ENCODE results near the gene RAB1B.

The RAB1B gene

DNA sequence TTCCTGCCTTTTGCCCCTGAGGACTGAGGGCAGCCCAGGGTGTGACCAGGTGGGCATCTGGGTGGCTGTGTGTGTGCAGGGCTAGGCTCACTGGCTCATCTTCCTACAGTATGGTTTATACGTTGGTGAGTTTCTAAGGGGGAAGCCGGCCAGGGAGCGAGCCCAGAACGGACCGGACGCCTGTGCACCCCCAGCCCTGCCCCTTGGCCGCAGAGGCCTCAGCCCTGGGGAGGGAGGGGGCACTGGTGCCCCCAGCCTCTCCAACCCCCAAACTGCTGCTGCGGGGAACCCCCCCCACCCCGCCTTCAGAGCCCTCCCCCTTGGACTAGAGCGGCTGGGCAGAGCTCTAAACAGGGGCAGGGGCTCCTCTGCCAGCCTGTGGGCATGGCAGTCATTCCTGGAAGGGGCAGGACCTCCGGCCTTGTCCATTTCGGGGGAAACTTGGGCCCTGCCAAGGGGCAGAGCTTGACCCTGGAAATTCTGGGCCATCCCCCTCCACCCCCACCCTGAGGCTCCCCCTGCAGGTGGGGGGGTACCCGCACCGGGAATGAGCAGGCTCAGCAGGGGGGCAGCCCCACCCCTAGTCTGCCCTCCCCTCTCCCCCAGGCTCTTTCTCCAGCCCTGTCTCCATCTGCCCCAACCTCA, 15.1 kb downstream of the RAB1B start:
- no peak for TF ChIP-seq EZH2 (IDR thresholded peaks at IDR 0.05; ENCODE audit: borderline replicate concordance, low read depth, low read length, severe bottlenecking)
- TF ChIP-seq, protein P1, sequence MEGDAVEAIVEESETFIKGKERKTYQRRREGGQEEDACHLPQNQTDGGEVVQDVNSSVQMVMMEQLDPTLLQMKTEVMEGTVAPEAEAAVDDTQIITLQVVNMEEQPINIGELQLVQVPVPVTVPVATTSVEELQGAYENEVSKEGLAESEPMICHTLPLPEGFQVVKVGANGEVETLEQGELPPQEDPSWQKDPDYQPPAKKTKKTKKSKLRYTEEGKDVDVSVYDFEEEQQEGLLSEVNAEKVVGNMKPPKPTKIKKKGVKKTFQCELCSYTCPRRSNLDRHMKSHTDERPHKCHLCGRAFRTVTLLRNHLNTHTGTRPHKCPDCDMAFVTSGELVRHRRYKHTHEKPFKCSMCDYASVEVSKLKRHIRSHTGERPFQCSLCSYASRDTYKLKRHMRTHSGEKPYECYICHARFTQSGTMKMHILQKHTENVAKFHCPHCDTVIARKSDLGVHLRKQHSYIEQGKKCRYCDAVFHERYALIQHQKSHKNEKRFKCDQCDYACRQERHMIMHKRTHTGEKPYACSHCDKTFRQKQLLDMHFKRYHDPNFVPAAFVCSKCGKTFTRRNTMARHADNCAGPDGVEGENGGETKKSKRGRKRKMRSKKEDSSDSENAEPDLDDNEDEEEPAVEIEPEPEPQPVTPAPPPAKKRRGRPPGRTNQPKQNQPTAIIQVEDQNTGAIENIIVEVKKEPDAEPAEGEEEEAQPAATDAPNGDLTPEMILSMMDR (IDR thresholded peaks at IDR 0.05; ENCODE audit: borderline replicate concordance, extremely low read depth, low read length, poor library complexity, severe bottlenecking), result peak; percentile 2

DNA sequence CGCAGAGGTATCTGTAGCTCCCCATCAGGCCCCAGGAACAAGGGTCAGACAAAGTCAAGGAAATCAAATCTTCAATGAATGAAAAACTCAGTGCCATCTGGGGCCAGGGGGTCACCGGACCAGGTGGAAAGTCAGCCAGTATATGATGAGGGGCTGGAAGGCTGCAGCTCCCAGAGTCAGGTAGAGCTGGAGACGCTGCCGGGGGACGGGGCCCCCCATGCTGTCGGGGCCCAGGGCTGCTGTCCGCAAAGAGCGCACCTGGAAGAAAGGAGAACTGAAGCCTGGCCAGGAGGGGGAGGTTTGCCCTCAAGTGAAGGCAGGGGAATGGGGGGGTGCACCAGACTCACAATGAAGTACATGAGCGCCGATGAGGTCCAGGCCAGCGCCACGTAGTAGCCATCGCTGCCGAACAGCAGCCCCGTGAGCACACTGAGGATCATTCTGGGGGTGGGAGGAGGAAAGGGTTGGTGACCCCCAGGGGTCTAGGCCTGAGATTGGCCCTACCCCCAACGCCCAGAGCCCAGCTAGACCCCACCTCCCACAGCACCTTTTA, 16.2 kb downstream of the RAB1B start:
- no peak overlapping the region for H3K4me2 ChIP-seq (ENCODE audit: insufficient read depth, low read length)
- H3K9ac ChIP-seq (ENCODE audit: low read depth, low read length), result no peak overlapping the region
- no peak overlapping the region for H3K27ac ChIP-seq (ENCODE audit: low read length)
- no peak overlapping the region for H2AFZ ChIP-seq (ENCODE audit: low read depth, low read length)
- ATAC-seq (ENCODE audit: insufficient read depth, low read depth) (no peak), DNase-seq (no peak)
- H4K20me1 ChIP-seq (ENCODE audit: insufficient read depth, low read length), result peaks cover 39% of the 10 kb centered on the region
- no peaks in the 10 kb centered on the region for H3K27me3 ChIP-seq (ENCODE audit: insufficient read depth, low read length, poor library complexity)
- H3K36me3 ChIP-seq (ENCODE audit: insufficient read depth, low read length), result no peaks in the 10 kb centered on the region
- H3K79me2 ChIP-seq (ENCODE audit: insufficient read depth, low read length), result peaks cover 14% of the 10 kb centered on the region
- no peak overlapping the region for H3K4me3 ChIP-seq (ENCODE audit: low read depth in 1 of 2, low read length in 2 of 2)
- TF ChIP-seq, protein P1 (IDR thresholded peaks at IDR 0.05; ENCODE audit: borderline replicate concordance, extremely low read depth, low read length, poor library complexity, severe bottlenecking), result no peak
- no peak for TF ChIP-seq EZH2 (IDR thresholded peaks at IDR 0.05; ENCODE audit: borderline replicate concordance, low read depth, low read length, severe bottlenecking)
- peaks cover 29% of the 10 kb centered on the region for H3K4me1 ChIP-seq (ENCODE audit: insufficient read depth, low read length)
- H3K9me3 ChIP-seq (ENCODE audit: insufficient read depth, low read length, severe bottlenecking), result no peaks in the 10 kb centered on the region

More for the DNA sequence above, 15.1 kb downstream of the RAB1B start:
- DNase-seq, result no peak
- Histone ChIP-seq H3K4me3 (ENCODE audit: low read depth in 1 of 2, low read length in 2 of 2) (no peak overlapping the region), H3K4me1 (ENCODE audit: insufficient read depth, low read length) (peaks cover 26% of the 10 kb centered on the region), H3K27me3 (ENCODE audit: insufficient read depth, low read length, poor library complexity) (no peaks in the 10 kb centered on the region), H3K9me3 (ENCODE audit: insufficient read depth, low read length, severe bottlenecking) (no peaks in the 10 kb centered on the region), H3K36me3 (ENCODE audit: insufficient read depth, low read length) (no peaks in the 10 kb centered on the region), H4K20me1 (ENCODE audit: insufficient read depth, low read length) (peaks cover 45% of the 10 kb centered on the region), H2AFZ (ENCODE audit: low read depth, low read length) (no peak overlapping the region), H3K4me2 (ENCODE audit: insufficient read depth, low read length) (no peak overlapping the region), H3K27ac (ENCODE audit: low read length) (no peak overlapping the region), H3K9ac (ENCODE audit: low read depth, low read length) (no peak overlapping the region), H3K79me2 (ENCODE audit: insufficient read depth, low read length) (peaks cover 12% of the 10 kb centered on the region)
- no peak for ATAC-seq (ENCODE audit: insufficient read depth, low read depth)

DNA sequence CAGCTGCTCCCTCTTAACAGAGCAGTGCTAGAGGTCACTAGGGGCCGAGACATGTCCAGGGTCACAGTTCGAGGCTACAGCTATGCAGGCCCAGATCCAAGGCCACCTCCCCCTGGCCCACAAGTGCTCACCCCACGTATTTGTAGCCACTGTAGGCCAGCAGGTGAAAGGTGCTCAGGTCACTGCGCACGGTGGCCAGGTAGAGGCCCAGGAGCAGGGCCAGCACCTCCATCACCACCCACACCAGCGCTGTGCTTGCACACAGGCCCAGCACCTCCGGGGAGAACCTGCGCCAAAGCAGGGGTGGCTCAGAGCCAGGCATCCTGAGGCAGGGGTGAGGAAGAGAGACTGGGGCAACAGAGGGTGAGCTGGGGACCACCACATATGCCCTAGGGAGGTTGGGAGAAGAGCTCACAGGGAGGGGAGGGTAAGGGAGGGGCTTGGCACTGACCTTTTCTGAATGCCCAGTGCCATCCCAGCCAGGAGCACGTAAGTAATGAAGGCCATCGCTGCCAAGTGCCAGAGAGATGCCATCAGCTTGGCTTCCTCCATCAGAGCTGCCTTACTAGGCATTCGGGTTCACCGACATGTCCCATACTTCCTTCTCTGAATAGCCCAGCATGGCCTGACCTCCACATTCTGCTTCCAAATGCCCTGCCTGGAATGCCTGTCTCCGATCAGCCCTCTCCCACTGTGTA, 17.0 kb downstream of the RAB1B start:
- H3K27ac ChIP-seq (ENCODE audit: low read length), result no peak overlapping the region
- no peak overlapping the region for H3K9ac ChIP-seq (ENCODE audit: low read depth, low read length)
- peaks cover 14% of the 10 kb centered on the region for H3K79me2 ChIP-seq (ENCODE audit: insufficient read depth, low read length)
- no peak overlapping the region for H3K4me3 ChIP-seq (ENCODE audit: low read depth in 1 of 2, low read length in 2 of 2)
- no peak overlapping the region for H2AFZ ChIP-seq (ENCODE audit: low read depth, low read length)
- H3K4me1 ChIP-seq (ENCODE audit: insufficient read depth, low read length), result peaks cover 37% of the 10 kb centered on the region
- TF ChIP-seq, protein P1 (IDR thresholded peaks at IDR 0.05; ENCODE audit: borderline replicate concordance, extremely low read depth, low read length, poor library complexity, severe bottlenecking), result no peak
- no peak for TF ChIP-seq EZH2 (IDR thresholded peaks at IDR 0.05; ENCODE audit: borderline replicate concordance, low read depth, low read length, severe bottlenecking)
- H3K27me3 ChIP-seq (ENCODE audit: insufficient read depth, low read length, poor library complexity), result no peaks in the 10 kb centered on the region
- H4K20me1 ChIP-seq (ENCODE audit: insufficient read depth, low read length), result peaks cover 31% of the 10 kb centered on the region
- DNase-seq, result no peak
- no peak overlapping the region for H3K4me2 ChIP-seq (ENCODE audit: insufficient read depth, low read length)
- no peaks in the 10 kb centered on the region for H3K9me3 ChIP-seq (ENCODE audit: insufficient read depth, low read length, severe bottlenecking)
- H3K36me3 ChIP-seq (ENCODE audit: insufficient read depth, low read length), result no peaks in the 10 kb centered on the region
- ATAC-seq (ENCODE audit: insufficient read depth, low read depth), result no peak

Measured in DND-41 (cell line).